ENCODE results near the gene TBC1D19.

GRCh38 chr4:26601204-26601603 is 17.3 kb downstream of the TBC1D19 start:
- TF ChIP-seq CTCF (IDR thresholded peaks at IDR 0.05) (no peak), POLR2A (IDR thresholded peaks at IDR 0.05) (no peak)
